ENCODE data around the gene RUVBL2.
"Not testable (repeated sequence)": the region's sequence is repeated elsewhere in the genome, so short reads cannot be mapped to it uniquely, and the experiment has no call there.

Gene RUVBL2

DNA sequence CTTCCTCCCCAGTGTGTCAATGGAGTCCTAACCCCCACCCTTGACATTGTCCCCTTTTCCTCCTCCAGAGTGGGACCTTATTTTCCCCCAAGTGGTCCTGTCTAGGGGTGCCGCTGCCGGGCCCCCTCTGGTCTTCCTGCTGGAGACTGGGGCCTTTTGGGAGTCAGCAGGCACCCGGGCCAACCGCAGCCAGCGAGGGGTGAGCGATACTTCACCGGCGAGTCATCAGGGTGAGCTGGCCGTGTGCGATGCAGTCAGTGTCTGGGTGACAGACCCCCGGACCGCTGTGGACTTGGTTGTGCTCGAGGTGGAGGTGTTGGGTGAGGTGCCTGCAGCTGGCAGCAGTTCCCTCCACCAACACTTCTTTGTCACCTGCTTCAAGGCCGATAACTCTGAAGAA lies 36.1 kb downstream of the RUVBL2 start:
- H3K36me3 Mint-ChIP-seq (ENCODE audit: low read depth); H3K27ac Mint-ChIP-seq; H3K4me1 Mint-ChIP-seq (ENCODE audit: low read depth); H3K27me3 Mint-ChIP-seq; H3K4me3 Mint-ChIP-seq; DNase-seq; H3K9me3 Mint-ChIP-seq: not testable (repeated sequence)

DNA sequence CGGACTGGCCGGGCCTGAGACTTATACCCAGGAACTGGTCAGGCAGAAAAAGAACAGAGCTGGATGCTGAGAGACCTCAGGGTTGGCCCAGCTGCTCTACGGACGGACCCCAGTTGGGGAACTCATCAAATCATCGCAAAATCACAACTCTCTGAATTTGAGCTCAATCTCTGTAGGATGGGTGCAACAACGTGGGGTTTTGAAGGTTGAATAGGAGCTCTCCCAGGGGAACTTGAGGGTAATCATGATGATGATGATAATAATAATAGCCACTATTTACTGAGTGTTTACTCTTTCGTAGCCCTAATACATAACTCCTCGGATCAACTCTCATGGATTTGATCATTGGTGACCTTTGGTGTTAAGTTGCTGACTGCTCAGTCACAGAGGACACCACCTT lies 36.6 kb downstream of the RUVBL2 start:
- H3K4me3 Mint-ChIP-seq; H3K4me1 Mint-ChIP-seq (ENCODE audit: low read depth): not testable (repeated sequence)

DNA sequence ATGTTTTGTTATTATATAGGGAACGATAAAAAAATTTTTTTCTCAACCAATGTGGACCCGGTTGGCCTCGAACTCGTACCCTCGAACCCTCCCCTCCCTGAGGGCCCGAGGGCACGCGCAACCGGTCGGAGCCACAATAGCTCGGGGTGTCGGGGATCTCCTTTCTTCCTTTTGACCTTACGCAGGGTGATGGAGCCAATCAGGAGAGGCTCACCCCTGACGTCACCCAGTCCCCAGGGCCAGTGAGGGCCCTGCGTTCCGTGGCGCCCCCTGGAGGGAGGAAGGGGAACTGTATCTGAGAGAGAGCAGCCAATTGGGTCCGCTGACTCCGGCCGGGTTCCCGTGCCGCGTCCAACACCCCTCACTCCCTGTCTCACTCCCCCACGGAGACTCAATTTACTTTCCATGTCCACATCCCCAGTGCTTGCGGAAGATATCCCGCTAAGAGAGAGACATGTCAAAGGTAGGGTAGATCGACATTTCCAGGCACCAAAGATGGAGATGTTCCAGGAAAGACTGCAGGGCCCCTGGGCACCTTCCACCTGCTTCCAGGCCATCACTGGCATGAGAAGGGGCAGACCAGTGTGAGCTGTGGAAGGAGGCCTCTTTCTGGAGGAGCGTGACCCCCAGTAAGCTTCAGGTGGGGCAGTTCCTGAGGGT lies 38.1 kb downstream of the RUVBL2 start, which contains the start of gene CGB2:
TSS of gene CGB2 (plus strand) at position 249 of the 660 bp plus-strand sequence. CDS start at position 455, 206 bp downstream.
- peak; percentile 85 for DNase-seq
- H3K27me3 Mint-ChIP-seq; H3K4me1 Mint-ChIP-seq (ENCODE audit: low read depth); H3K36me3 Mint-ChIP-seq (ENCODE audit: low read depth); H3K9me3 Mint-ChIP-seq: not testable (repeated sequence)
- Mint-ChIP-seq H3K27ac (peak within 1 kb of the TSS; percentile 90), H3K4me3 (peak within 1 kb of the TSS; percentile 55)

More for the DNA sequence above, 36.6 kb downstream of the RUVBL2 start:
- H3K27ac Mint-ChIP-seq; H3K36me3 Mint-ChIP-seq (ENCODE audit: low read depth); H3K9me3 Mint-ChIP-seq; H3K27me3 Mint-ChIP-seq; DNase-seq: not testable (repeated sequence)

DNA sequence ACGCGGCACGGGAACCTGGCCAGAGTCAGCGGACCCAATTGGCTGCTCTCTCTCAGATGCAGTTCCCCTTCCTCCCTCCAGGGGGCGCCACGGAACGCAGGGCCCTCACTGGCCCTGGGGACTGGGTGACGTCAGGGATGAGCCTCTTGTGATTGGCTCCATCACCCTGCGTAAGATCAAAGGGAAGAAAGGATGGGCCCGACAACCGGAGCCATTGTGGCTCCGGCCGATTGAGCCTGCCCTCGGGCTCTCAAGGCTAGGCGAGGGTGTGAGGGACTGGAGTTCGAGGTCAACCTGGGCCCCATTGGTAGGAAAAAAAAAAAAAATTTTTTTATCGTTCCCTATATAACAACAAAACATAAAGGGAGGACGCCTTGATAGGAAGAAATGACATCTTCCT lies 43.1 kb downstream of the RUVBL2 start, which contains the start of gene CGB1:
TSS of gene CGB1 (minus strand) at position 81 of the 400 bp plus-strand sequence. CDS start 184 bp downstream, outside the sequence.
- not testable (repeated sequence) for H3K27me3 Mint-ChIP-seq; H3K9me3 Mint-ChIP-seq; H3K4me1 Mint-ChIP-seq (ENCODE audit: low read depth); H3K36me3 Mint-ChIP-seq (ENCODE audit: low read depth); H3K4me3 Mint-ChIP-seq; H3K27ac Mint-ChIP-seq
- DNase-seq, result peak; percentile 69

DNA sequence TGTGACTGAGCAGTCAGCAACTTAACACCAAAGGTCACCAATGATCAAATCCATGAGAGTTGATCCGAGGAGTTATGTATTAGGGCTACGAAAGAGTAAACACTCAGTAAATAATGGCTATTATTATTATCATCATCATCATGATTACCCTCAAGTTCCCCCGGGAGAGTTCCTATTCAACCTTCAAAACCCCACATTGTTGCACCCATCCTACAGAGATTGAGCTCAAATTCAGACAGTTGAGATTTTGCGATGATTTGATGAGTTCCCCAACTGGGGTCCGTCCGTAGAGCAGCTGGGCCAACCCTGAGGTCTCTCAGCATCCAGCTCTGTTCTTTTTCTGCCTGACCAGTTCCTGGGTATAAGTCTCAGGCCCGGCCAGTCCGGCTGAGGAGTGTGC lies 44.4 kb downstream of the RUVBL2 start:
- not testable (repeated sequence) for H3K36me3 Mint-ChIP-seq (ENCODE audit: low read depth); H3K9me3 Mint-ChIP-seq; DNase-seq; H3K27ac Mint-ChIP-seq; H3K4me1 Mint-ChIP-seq (ENCODE audit: low read depth); H3K4me3 Mint-ChIP-seq; H3K27me3 Mint-ChIP-seq

DNA sequence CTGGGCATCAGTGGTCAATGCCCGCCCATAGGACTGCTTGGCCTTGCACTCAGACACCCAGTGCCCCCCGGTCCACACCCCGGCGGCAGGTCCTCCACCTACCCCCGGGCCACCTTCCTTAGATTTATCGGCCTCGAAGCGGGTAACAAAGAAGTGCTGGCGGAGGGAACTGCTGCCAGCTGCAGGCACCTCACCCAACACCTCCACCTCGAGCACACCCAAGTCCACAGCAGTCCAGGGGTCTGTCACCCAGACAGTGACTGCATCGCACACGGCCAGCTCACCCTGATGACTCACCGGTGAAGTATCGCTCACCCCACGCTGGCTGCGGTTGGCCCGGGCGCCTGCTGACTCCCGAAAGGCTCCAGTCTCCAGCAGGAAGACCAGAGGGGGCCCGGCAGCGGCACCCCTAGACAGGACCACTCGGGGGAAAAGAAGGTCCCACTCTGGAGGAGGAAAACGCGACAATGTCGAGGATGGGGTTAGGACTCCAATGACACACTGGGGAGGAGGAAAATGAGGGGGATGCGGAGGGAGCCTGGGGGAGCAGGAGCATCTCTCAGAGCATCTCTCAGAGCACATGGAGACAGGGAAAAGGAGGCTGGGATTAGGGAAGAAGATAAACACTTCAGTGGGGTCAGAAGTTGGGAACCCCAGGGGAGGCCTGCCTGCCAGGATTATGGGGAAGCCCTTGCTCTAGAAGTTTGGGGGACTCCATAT lies 45.0 kb downstream of the RUVBL2 start:
- H3K4me1 Mint-ChIP-seq (ENCODE audit: low read depth); H3K36me3 Mint-ChIP-seq (ENCODE audit: low read depth); DNase-seq; H3K27ac Mint-ChIP-seq; H3K9me3 Mint-ChIP-seq; H3K4me3 Mint-ChIP-seq; H3K27me3 Mint-ChIP-seq: not testable (repeated sequence)

DNA sequence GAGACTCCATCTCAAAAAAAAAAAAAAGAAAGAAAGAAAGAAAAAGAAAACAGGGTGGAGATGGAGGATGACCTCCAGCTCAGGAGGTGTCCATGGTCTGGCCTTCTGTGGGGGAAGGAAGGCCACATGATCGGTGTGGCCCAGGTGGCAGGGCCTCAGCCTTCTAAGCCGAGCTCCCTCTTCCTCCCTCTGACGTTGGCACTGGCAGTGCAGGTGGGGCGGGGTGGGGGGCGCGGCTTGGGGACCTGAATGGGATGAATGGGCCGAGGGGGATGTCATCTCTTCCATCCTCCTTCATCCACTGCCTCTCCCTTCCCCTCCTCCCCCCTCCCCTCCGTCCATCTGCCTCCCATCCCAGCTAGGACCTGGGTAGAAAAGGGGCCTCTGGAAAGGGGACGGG lies 46.0 kb downstream of the RUVBL2 start:
- H3K9me3 Mint-ChIP-seq, result not testable (repeated sequence)

DNA sequence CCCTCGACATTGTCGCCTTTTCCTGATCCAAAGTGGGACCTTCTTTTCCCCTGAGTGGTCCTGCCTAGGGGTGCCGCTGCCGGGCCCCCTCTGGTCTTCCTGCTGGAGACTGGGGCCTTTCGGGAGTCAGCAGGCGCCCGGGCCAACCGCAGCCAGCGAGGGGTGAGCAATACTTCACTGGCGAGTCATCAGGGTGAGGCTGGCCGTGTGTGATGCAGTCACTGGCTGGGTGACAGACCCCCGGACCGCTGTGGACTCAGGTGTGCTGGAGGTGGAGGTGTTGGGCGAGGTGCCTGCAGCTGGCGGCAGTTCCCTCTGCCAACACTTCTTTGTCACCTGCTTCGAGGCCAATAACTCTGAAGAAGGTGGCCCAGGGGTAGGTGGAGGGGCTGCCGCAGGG lies 48.5 kb downstream of the RUVBL2 start:
- H3K27me3 Mint-ChIP-seq, result no peaks in the 10 kb centered on the region
- H3K36me3 Mint-ChIP-seq (ENCODE audit: low read depth), result no peaks in the 10 kb centered on the region
- H3K27ac Mint-ChIP-seq, result no peak overlapping the region
- no peaks in the 10 kb centered on the region for H3K9me3 Mint-ChIP-seq
- no peak overlapping the region for H3K4me3 Mint-ChIP-seq
- no peak for DNase-seq
- H3K4me1 Mint-ChIP-seq (ENCODE audit: low read depth), result no peaks in the 10 kb centered on the region

More for the DNA sequence above, 46.0 kb downstream of the RUVBL2 start:
- H3K36me3 Mint-ChIP-seq (ENCODE audit: low read depth); DNase-seq; H3K4me1 Mint-ChIP-seq (ENCODE audit: low read depth); H3K4me3 Mint-ChIP-seq; H3K27ac Mint-ChIP-seq; H3K27me3 Mint-ChIP-seq: not testable (repeated sequence)

DNA sequence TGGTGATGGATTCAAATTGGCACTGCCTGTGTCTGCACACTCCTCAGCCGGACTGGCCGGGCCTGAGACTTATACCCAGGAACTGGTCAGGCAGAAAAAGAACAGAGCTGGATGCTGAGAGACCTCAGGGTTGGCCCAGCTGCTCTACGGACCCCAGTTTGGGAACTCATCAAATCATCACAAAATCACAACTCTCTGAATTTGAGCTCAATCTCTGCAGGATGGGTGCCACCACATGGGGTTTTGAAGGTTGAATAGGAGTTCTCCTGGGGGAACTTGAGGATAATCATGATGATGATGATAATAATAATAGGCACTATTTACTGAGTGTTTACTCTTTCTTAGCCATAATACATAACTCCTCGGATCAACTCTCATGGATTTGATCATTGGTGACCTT lies 49.0 kb downstream of the RUVBL2 start:
- not testable (repeated sequence) for H3K27ac Mint-ChIP-seq; DNase-seq; H3K4me3 Mint-ChIP-seq; H3K4me1 Mint-ChIP-seq (ENCODE audit: low read depth); H3K27me3 Mint-ChIP-seq; H3K9me3 Mint-ChIP-seq; H3K36me3 Mint-ChIP-seq (ENCODE audit: low read depth)

DNA sequence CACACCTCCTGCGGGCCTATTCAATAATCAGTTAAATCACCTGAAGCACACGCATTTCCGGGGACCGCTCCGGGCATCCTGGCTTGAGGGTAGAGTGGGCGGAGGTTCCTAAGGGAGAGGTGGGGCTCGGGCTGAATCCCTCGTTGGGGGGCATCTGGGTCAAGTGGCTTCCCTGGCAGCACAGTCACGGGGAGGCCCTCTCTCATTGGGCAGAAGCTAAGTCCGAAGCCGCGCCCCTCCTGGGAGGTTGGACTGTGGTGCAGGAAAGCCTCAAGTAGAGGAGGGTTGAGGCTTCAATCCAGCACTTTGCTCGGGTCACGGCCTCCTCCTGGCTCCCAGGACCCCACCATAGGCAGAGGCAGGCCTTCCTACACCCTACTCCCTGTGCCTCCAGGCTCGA lies 49.9 kb downstream of the RUVBL2 start, which contains the start of gene CGB5:
TSS of gene CGB5 (plus strand) at position 301 of the 400 bp plus-strand sequence. CDS start 362 bp downstream, outside the sequence.
- H3K36me3 Mint-ChIP-seq (ENCODE audit: low read depth); H3K4me1 Mint-ChIP-seq (ENCODE audit: low read depth); H3K4me3 Mint-ChIP-seq; H3K27me3 Mint-ChIP-seq; H3K9me3 Mint-ChIP-seq; DNase-seq; H3K27ac Mint-ChIP-seq: not testable (repeated sequence)

DNA sequence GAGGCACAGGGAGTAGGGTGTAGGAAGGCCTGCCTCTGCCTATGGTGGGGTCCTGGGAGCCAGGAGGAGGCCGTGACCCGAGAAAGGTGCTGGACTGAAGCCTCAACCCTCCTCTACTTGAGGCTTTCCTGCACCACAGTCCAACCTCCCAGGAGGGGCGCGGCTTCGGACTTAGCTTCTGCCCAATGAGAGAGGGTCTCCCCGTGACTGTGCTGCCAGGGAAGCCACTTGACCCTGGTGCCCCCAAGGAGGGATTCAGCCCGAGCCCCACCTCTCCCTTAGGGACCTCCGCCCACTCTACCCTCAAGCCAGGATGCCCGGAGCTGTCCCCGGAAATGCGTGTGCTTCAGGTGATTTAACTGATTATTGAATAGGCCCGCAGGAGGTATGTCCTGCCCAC lies 55.3 kb downstream of the RUVBL2 start, which contains the start of gene CGB8:
TSS of gene CGB8 (minus strand) at position 101 of the 400 bp plus-strand sequence. CDS start 372 bp downstream, outside the sequence.
- not testable (repeated sequence) for H3K27me3 Mint-ChIP-seq; H3K27ac Mint-ChIP-seq; H3K4me3 Mint-ChIP-seq; H3K4me1 Mint-ChIP-seq (ENCODE audit: low read depth); H3K9me3 Mint-ChIP-seq; DNase-seq; H3K36me3 Mint-ChIP-seq (ENCODE audit: low read depth)

DNA sequence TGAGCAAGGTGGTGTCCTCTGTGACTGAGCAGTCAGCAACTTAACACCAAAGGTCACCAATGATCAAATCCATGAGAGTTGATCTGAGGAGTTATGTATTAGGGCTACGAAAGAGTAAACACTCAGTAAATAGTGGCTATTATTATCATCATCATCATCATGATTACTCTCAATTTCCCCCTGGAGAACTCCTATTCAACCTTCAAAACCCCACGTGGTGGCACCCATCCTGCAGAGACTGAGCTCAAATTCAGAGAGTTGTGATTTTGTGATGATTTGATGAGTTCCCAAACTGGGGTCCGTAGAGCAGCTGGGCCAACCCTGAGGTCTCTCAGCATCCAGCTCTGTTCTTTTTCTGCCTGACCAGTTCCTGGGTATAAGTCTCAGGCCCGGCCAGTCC lies 56.1 kb downstream of the RUVBL2 start:
- DNase-seq; H3K36me3 Mint-ChIP-seq (ENCODE audit: low read depth); H3K9me3 Mint-ChIP-seq; H3K4me1 Mint-ChIP-seq (ENCODE audit: low read depth); H3K4me3 Mint-ChIP-seq; H3K27me3 Mint-ChIP-seq; H3K27ac Mint-ChIP-seq: not testable (repeated sequence)

DNA sequence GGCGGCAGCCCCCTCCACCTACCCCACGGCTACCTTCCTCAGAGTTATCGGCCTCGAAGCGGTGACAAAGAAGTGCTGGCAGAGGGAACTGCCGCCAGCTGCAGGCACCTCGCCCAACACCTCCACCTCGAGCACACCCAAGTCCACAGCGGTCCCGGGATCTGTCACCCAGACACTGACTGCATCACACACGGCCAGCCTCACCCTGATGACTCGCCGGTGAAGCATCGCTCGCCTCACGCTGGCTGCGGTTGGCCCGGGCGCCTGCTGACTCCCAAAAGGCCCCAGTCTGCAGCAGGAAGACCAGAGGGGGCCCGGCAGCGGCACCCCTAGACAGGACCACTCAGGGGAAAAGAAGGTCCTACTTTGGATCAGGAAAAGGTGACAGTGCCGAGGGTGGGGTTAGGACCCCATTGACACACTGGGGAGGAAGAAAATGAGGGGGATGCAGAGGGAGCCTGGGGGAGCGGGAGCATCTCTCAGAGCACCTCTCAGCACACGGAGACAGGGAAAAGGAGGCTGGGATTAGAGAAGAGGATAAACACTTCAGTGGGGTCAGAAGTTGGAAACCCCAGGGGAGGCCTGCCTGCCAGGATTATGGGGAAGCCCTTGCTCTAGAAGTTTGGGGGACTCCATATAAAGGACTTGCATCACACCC lies 56.8 kb downstream of the RUVBL2 start:
- H3K4me3 Mint-ChIP-seq; DNase-seq; H3K4me1 Mint-ChIP-seq (ENCODE audit: low read depth); H3K36me3 Mint-ChIP-seq (ENCODE audit: low read depth); H3K9me3 Mint-ChIP-seq; H3K27me3 Mint-ChIP-seq; H3K27ac Mint-ChIP-seq: not testable (repeated sequence)

DNA sequence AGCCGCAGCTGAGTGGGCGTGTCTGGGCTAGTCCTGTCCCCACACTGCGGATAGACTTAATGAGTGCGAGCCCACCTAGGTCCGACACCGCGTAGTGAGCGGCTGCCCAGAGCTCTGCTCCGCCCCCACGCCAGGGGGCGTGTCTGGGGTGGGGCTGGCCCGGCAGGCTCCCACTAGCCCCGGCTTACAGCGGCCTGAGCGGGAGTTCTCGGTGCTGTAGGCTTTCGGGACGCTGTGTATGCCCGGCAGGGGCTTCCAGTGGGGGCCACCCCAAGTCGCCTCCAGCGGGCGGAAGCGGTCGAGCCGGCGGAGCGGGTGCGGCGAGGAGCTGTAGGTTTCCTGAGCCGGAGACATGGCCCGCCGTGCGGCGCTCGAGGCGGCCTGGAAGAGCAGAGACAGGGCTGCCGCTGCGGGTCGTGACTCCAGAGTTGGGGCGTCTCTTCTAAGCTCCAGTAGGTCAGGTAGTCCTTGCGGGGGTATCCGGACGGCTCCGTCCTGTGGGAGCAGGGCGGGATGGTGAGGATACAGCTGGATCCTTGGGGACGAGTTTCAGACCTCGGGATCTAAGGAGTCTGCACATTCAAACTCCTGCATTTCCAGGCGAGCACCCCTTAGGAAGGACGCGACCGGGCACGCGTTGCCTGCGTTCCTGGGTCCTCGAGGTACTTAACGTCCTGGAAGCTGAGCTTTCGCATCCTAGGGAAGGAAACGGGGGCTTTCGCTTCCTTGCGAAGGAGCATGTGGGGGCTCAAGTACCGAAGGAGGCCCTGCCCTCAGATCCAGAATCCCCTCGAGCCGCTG lies 62.6 kb downstream of the RUVBL2 start:
- Mint-ChIP-seq H3K4me1 (ENCODE audit: low read depth) (peaks cover 21% of the 10 kb centered on the region), H3K27ac (no peak overlapping the region), H3K27me3 (peaks cover 52% of the 10 kb centered on the region), H3K4me3 (peak overlapping the region; percentile 61), H3K9me3 (no peaks in the 10 kb centered on the region), H3K36me3 (ENCODE audit: low read depth) (no peaks in the 10 kb centered on the region)
- DNase-seq, result peak; percentile 77

All from activated T-cell treated with anti-CD3 and anti-CD28 coated beads, Interleukin-2, amount 50 U/mL, for 24 hours (primary cell).